GM18520 (cell line): ENCODE results near the gene FTL.
"Not testable (repeated sequence)": the region's sequence is repeated elsewhere in the genome, so short reads cannot be mapped to it uniquely, and the experiment has no call there.

Experiments
- ATAC-seq: cut with Tn5 transposase; IDR thresholded peaks from one replicate; pipeline ENCODE4 v1.9.1; 2021; ENCODE audit not compliant: unreplicated experiment

Gene FTL

DNA sequence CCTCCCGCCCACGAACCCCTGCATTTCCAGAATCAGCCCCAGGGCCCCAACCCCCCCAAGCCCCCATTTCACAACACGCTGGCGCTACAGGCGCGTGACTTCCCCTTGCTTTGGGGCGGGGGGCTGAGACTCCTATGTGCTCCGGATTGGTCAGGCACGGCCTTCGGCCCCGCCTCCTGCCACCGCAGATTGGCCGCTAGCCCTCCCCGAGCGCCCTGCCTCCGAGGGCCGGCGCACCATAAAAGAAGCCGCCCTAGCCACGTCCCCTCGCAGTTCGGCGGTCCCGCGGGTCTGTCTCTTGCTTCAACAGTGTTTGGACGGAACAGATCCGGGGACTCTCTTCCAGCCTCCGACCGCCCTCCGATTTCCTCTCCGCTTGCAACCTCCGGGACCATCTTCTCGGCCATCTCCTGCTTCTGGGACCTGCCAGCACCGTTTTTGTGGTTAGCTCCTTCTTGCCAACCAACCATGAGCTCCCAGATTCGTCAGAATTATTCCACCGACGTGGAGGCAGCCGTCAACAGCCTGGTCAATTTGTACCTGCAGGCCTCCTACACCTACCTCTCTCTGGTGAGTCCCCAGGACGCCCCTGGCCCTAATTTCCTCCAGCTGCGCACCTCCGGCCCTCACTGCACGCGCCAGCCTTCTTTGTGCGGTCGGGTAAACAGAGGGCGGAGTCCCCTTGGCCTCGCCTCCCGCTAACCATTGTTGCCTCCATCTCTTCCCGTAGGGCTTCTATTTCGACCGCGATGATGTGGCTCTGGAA lies at the start of gene FTL:
TSS of gene FTL (plus strand) at position 270 of the 766 bp plus-strand sequence. CDS start at position 469, 199 bp downstream.
- peak; percentile 43 for ATAC-seq

DNA sequence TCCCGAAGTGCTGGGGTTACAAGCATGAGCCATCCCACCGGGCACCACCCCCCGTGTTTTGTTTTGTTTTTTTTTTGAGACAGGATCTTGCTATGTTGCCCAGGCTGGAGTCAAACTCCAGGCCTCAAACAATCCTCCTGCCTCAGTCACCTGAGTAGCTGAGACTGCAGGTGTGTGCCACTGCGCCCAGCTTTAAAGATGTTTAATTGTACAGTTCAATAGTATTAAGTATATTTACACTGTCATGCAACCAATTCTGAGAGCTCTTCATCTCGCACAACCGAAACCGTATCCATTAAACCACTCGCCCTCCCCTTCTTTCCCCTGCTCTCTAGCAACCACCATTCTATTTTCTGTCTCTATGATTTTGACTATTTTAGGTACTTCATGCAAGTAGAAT lies 49.4 kb upstream of the FTL start:
- ATAC-seq = no peak

DNA sequence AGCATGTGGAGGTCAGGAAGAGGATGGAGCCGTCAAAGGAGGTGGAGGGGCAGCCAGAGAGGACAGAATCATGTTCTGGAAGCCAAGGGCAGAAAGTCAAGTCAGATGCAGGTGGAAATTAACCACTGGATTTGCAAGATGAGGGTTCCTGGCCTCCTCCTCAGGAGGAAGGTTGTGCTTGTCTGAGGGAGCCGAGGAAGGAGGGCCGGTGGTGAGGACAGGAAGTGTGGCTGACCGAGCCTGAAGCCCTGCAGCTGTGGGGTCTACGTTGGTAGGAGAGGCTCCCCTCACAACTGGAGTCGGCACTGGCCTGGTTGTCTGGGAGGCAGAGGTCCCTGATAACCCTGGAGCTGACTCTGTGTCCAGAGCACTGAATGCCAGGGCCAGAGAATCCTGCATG lies 47.0 kb upstream of the FTL start:
- ATAC-seq = no peak

DNA sequence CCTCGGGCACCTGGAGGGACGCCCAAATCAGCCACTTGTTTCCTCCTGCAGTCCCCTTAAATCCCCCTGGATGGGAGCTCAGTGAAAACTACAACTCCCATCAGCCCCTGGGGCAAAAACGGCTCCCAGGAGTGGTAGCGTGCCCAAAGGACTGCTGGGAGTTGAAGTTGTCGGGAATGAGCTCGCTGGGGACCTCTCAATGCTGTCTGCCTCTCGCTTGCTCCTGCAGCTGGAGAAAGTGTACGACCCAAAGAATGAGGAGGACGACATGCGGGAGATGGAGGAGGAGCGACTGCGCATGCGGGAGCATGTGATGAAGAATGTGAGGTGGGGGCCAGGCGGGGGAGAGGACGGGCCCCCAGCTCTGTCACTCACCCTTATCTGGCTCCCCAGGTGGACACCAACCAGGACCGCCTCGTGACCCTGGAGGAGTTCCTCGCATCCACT lies 46.3 kb upstream of the FTL start:
- no peak for ATAC-seq

DNA sequence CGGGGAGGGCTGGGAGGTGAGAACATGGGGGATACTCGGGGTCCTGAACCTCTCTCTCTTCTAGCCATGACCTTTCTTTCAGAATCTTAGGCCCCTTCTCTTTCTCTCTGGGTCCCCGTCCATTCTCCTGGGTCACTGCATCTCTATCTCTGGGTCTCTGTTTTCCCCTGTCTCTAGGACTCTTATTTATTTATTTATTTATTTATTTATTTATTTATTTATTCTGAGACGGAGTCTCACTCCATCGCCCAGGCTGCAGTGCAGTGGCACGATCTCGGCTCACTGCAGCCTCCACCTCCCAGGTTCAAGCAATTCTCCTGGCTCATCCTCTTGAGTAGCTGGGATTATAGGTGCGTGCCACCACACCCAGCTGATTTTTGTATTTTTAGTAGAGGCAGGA lies 45.8 kb upstream of the FTL start:
- not testable (repeated sequence) for ATAC-seq

DNA sequence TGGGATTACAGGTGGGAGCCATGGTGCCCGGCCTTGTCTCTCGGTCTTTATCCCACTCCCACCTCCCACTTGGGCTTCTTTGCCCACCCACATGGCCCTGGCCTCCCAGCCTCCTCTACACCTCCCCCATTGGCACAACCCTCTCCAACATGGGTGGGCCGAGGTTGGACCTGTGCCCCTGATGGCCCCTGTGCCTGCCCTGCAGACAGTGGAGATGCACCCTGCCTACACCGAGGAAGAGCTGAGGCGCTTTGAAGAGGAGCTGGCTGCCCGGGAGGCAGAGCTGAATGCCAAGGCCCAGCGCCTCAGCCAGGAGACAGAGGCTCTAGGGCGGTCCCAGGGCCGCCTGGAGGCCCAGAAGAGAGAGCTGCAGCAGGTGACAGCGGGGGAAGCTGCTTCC lies 44.2 kb upstream of the FTL start:
- ATAC-seq = no peak

DNA sequence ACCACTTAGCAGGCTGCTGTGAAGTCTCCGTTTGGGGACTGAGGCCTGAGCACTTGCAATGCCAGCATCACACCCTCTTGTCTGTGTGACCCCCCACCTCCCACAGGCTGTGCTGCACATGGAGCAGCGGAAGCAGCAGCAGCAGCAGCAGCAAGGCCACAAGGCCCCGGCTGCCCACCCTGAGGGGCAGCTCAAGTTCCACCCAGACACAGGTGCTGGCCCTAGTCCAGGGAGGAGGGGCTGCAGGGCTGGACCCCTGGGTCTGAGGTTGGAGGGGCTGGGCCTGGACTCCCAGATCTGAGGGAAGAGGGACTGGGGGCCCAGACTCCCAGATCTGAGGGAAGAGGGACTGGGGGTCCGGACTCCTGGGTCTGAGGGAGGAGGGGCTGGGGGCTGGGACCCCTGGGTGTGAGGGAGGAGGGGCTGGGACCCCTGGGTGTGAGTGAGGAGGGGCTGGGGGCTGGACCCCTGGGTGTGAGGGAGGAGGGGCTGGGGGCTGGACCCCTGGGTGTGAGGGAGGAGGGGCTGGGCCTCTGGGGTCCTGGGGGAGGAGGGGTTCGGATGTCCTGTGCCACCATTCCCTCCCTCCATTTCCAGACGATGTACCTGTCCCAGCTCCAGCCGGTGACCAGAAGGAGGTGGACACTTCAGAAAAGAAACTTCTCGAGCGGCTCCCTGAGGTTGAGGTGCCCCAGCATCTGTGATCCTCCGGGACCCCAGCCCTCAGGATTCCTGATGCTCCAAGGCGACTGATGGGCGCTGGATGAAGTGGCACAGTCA lies 43.2 kb upstream of the FTL start:
- ATAC-seq = no peak

DNA sequence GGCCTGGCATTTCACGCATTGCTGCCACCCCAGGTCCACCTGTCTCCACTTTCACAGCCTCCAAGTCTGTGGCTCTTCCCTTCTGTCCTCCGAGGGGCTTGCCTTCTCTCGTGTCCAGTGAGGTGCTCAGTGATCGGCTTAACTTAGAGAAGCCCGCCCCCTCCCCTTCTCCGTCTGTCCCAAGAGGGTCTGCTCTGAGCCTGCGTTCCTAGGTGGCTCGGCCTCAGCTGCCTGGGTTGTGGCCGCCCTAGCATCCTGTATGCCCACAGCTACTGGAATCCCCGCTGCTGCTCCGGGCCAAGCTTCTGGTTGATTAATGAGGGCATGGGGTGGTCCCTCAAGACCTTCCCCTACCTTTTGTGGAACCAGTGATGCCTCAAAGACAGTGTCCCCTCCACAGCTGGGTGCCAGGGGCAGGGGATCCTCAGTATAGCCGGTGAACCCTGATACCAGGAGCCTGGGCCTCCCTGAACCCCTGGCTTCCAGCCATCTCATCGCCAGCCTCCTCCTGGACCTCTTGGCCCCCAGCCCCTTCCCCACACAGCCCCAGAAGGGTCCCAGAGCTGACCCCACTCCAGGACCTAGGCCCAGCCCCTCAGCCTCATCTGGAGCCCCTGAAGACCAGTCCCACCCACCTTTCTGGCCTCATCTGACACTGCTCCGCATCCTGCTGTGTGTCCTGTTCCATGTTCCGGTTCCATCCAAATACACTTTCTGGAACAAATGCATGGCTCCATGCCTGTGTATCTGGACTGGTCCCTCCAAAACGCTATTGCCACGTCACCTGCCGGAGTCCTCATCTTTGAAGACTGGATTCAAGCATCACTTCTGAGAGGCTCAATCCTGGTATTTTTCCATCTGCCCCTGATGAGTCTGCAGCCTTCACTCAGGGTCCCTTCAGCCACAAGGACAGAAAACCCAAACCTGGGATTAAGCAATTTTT lies 42.3 kb upstream of the FTL start:
- ATAC-seq = no peak

DNA sequence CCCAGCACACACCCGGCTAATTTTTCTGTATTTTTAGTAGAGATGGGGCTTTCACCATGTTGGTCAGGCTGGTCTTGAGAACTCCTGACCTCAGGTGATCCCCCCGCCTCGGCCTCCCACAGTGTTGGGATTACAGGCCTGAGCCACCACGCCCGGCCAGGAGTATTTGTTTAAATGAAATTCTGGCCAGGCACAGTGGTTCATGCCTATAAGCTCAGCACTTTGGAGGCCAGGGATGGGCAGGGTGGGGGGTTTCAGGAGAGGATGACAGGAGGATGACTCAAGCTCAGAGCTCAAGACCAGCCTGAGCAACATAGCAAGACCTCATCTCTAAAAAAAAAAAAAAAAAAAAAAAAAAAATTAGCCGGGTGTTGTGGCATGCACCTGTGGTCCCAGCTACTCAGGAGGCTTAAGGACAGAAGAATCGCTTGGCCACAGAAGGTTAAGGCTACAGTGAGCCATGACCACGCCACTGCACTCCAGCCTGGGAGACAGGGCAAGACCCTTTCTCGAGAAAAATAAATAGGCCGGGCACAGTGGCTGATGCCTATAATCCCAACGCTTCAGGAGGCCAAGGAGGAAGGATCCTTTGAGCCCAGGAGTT lies 39.8 kb upstream of the FTL start:
- no peak for ATAC-seq

DNA sequence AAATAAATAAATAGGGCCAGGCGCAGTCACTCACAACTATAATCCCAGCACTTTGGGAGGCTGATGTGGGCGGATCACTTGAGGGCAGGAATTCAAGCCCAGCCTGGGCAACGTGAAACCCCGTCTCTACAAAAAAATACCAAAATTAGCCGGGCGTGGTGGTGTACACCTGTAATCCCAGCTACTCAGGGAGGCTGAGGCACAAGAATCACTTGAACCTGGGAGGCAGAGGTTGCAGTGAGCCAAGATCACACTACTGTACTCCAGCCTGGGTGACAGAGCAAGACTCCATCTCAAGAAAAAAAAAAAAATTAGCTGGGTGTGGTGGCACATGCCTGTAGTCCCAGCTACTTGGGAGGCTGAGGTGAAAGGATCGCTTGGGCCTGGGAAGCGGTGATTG lies 39.2 kb upstream of the FTL start:
- ATAC-seq = not testable (repeated sequence)

DNA sequence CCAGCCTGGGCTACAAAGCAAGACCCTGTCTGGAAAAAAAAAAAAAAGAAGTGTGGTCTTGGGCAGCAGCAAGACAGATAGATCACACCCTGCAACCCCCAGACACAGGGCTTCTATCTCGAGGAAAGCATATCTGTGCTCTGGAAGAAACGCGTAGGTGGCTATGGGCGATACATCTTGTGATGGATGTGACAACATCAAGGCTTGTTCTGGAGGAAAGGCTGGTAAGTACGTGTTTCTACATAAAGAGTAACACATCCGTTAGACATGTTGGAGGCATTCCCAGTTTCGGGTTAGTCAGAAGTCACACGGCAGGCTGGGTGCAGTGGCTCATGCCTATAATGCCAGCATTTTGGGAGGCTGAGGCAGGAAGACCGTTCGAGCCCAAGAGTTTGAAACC lies 38.2 kb upstream of the FTL start:
- ATAC-seq = no peak

DNA sequence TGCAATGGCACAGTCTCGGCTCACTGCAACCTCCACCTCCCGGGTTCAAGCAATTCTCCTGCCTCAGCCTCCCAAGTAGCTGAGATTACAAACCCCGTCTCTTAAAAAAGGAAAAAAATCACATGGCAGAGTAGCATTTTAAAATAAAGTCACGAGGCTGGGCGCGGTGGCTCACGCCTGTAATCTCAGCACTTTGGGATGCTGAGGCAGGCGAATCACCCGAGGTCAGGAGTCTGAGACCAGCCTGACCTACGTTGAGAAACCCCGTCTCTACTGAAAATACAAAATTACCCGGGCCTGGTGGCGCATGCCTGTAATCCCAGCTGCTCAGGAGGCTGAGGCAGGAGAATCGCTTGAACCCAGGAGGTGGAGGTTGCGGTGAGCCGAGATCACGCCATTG lies 37.4 kb upstream of the FTL start:
- not testable (repeated sequence) for ATAC-seq

DNA sequence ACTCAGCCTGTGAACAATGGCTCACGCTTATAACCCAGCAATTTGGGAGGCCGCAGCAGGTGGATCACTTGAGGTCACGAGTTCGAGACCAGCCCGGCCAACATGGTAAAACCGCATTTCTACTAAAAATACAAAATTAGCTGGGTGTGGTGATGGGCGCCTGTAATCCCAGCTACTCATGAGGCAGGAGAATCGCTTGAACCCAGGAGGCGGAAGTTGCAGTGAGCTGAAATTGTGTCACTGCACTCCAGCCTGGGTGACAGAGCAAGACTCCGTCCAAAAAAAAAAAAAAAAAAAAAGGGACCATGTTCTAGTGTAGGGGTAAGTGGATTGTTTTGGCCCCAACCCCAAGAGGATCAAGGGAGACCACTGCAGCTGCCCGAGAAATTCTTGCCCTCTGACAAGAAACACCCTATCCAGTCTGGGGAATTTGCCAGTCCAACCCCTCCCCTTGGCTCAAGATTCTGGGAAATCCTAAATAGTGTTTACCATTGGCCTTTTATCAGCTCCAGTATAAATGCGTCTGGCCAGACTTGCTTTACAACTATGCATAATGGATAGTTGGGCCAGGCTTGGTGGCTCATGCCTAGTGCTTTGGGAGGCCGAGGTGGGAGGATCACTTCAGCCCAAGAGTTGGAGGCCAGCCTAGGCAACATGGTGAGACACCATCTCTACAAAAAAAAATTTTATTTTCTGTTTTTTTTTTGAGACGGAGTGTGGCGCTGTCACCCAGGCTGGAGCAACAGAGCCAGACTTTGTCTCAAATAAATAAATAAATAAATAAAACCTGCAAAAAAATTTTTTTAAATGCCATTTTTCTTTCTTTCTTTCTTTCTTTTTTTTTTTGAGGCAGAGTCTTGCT lies 36.7 kb upstream of the FTL start:
- ATAC-seq = no peak

DNA sequence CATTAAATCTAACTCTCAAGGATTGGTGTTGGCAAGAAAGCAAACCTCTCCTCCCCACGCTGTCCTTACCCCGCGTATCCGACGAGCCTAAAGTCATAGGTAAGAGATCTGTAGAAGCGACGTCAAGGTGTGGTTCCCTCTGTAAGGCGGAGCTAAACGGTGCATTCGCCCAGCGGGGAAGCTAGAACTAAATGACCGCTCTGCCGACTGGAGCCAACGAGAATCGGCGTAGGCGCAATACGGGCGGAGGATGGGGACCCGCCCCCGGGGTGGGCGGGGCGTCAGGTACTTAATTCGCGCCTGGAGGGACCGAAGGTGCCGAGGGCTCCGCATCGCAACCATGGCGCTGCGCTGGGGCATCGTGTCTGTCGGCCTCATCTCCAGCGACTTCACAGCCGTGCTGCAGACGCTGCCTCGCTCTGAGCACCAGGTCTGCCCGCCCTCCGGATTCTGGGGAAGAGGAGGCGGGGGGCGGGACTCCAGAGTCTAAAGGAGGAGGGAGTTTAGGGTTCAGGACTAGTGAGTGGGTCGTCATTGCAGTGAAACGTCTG lies 31.7 kb upstream of the FTL start, which contains the start of gene DHDH:
TSS of gene DHDH (plus strand) at position 318 of the 551 bp plus-strand sequence. CDS start at position 341, 23 bp downstream.
- ATAC-seq = no peak

DNA sequence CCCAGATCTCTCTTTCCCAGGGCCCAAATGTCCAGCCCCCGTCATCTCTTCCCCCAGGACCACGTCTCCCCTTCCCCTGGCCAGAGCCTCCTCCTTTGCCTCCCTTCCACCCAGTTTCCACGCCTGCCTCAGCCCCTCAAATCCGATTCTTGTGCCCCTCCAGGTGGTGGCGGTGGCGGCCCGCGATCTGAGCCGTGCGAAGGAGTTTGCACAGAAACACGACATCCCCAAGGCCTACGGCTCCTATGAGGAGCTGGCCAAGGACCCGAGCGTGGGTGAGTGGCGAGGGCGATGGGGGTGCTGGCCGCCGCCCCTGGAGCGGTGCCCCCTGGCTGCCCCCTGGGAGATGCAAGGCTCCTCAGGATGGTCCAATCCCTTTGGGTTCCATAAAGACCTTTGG lies 30.3 kb upstream of the FTL start:
- no peak for ATAC-seq

DNA sequence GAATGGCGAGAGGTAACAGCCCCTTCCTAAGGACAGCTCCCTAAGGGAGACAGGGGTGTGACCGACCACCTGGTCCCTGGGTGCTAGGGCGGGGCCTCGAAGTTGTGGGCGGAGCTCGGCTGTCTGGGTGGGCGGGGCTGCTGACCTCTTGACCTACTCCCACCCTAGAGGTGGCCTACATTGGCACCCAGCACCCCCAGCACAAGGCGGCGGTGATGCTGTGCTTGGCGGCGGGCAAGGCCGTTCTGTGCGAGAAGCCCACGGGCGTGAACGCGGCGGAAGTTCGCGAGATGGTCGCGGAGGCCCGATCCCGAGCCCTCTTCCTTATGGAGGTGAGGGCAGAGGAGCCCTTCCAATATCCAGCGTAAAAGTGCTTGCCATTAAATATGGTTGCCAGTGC lies 29.2 kb upstream of the FTL start:
- no peak for ATAC-seq

DNA sequence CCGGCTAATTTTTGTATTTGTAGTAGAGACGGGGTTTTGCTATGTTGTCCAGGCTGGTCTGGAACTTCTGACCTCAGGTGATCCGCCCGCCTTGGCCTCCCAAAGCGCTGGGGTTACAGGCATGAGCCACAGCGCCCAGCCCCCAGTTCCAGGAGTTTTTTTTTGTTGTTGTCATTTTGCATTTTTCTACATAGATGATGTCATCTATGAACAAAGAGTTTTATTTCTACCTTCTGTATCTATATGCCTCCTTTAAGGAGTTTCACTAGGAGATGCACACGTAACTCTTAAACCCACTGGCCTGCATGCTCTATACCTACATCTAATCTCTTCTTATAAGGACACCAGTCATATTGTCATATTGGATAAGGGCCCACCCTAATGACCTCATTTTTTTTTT lies 26.9 kb upstream of the FTL start:
- ATAC-seq = no peak

DNA sequence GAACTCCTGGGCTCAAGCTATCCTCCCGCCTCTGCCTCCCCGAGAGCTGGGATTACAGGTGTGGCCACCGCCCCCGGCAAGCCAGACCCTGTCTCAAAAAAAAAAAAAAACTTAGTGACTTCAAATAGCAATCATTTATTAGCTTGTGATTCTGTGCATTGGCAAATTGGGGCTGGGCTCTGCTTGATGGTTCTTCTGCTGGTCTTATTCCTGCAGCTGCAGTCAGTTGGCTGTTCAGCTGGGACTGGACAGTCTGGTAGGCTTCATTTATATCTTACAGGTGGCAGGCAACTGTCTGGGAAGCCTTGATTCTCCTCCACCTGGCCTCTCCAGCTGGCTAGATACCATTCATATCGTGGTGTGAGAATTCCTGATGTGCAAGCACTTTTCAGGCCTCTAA lies 24.2 kb upstream of the FTL start:
- no peak for ATAC-seq

DNA sequence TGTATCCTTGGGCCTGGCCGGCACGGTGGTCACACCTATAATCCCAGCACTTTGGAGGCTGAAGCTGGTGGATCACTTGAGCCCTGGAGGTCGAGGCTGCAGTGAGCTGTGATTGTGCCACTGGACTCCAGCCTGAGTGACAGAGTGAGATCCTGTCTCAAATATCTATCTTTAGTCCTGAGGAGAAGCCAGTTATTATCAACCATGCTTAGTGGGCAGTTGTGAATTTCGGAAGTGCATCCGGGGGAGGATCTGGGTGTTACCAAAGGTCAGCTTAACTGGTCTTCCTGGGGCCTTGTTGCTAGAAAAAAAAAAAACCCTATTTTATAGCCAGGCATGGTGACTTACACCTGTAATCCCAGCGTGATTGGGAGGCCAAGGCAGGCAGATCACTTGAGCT lies 22.0 kb upstream of the FTL start:
- no peak for ATAC-seq

DNA sequence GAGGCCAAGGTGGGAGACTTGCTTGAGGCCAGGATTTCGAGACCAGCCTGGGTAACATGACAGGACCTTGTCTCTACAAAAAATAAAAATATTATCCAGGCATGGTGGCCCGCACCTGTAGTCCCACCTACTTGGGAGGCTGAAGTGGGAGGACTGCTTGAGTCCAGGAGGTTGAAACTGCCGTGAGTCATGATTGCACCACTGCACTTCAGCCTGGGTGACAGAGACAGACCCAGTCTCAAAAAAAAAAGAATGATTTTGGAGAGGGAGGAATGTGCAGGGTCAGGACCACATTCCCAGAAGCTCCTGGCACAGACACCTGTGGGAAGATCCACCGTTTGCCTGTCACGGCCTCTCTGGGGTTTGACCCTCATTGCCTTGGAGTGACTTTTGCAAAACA lies 19.7 kb upstream of the FTL start:
- no peak for ATAC-seq
